Trophoblast cell (in vitro differentiated cells and primary cell): Measurements from ENCODE around the gene AHI1.

Experiments used
- DNase-seq, 2 donors: peaks; one replicate each; pipeline ENCODE4 v3.0.0-alpha.2; 2016
- H2AFZ ChIP-seq: 2 replicates; pipeline ENCODE4 v1.6.1; 2013; ENCODE audit warnings: low read length, moderate library complexity, mild to moderate bottlenecking; ENCODE audit not compliant: insufficient read depth, poor library complexity
- H2AK5ac ChIP-seq: 2 replicates; pipeline ENCODE4 v1.6.1; 2013; ENCODE audit warnings: mild to moderate bottlenecking, low read length
- H2BK120ac ChIP-seq: 2 replicates; pipeline ENCODE4 v1.6.1; 2013; ENCODE audit warnings: low read length, mild to moderate bottlenecking, moderate library complexity; ENCODE audit not compliant: insufficient read depth, poor library complexity
- H2BK12ac ChIP-seq: 2 replicates; pipeline ENCODE4 v1.6.1; 2013; ENCODE audit warnings: mild to moderate bottlenecking, low read length, moderate library complexity
- H2BK5ac ChIP-seq: 2 replicates; pipeline ENCODE4 v1.6.1; 2013; ENCODE audit warnings: low read length, low read depth, moderate library complexity, mild to moderate bottlenecking; ENCODE audit not compliant: poor library complexity
- H3K14ac ChIP-seq: 2 replicates; pipeline ENCODE4 v1.6.1; 2013; ENCODE audit warnings: mild to moderate bottlenecking, low read length
- H3K18ac ChIP-seq: 2 replicates; pipeline ENCODE4 v1.6.1; 2013; ENCODE audit warnings: mild to moderate bottlenecking, low read length
- H3K23ac ChIP-seq: 2 replicates; pipeline ENCODE4 v1.6.1; 2013; ENCODE audit warnings: low read length
- H3K27ac ChIP-seq: 2 replicates; pipeline ENCODE4 v1.5.1; 2013; ENCODE audit warnings: low read depth, mild to moderate bottlenecking, inconsistent platforms, low read length, moderate library complexity
- H3K27me3 ChIP-seq: 2 replicates; pipeline ENCODE4 v1.6.1; 2013; ENCODE audit warnings: inconsistent platforms, mild to moderate bottlenecking, low read length, moderate library complexity; ENCODE audit not compliant: insufficient read depth
- H3K36me3 ChIP-seq, 2 experiments: 1 replicate in 1 of 2; 2 replicates in 1 of 2; pipeline ENCODE4 v1.6.1; 2013; ENCODE audit warnings: low read length in 2 of 2, mild to moderate bottlenecking in 2 of 2, moderate library complexity in 1 of 2; ENCODE audit not compliant: insufficient read depth in 2 of 2, control insufficient read depth in 1 of 2
- H3K4ac ChIP-seq: 2 replicates; pipeline ENCODE4 v1.6.1; 2013; ENCODE audit warnings: low read depth, mild to moderate bottlenecking, low read length, moderate library complexity
- H3K4me1 ChIP-seq, 2 experiments: 1 replicate in 1 of 2; 2 replicates in 1 of 2; pipeline ENCODE4 v1.6.1; 2013; ENCODE audit warnings: low read length in 2 of 2, mild to moderate bottlenecking in 2 of 2, moderate library complexity in 1 of 2; ENCODE audit not compliant: insufficient read depth in 2 of 2, control insufficient read depth in 1 of 2
- H3K4me2 ChIP-seq: 2 replicates; pipeline ENCODE4 v1.6.1; 2013; ENCODE audit warnings: inconsistent platforms, mild to moderate bottlenecking, low read length, moderate library complexity
- H3K4me3 ChIP-seq: 2 replicates; pipeline ENCODE4 v1.5.1; 2013; ENCODE audit warnings: mild to moderate bottlenecking, low read depth, low read length, inconsistent platforms
- H3K79me1 ChIP-seq: one replicate; pipeline ENCODE4 v1.6.1; 2013; ENCODE audit warnings: low read length
- H3K79me2 ChIP-seq: 2 replicates; pipeline ENCODE4 v1.6.1; 2013; ENCODE audit warnings: low read length, mild to moderate bottlenecking; ENCODE audit not compliant: control insufficient read depth, insufficient read depth, poor library complexity
- H3K9ac ChIP-seq: 2 replicates; pipeline ENCODE4 v1.6.1; 2013; ENCODE audit warnings: mild to moderate bottlenecking, low read length
- H3K9me3 ChIP-seq: 2 replicates; pipeline ENCODE4 v1.6.1; 2013; ENCODE audit warnings: low read depth, mild to moderate bottlenecking, control low read depth, inconsistent platforms, low read length; ENCODE audit not compliant: insufficient read depth
- H4K12ac ChIP-seq: 2 replicates; pipeline ENCODE4 v1.6.1; 2013; ENCODE audit warnings: low read depth, mild to moderate bottlenecking, low read length, moderate library complexity
- H4K8ac ChIP-seq: 2 replicates; pipeline ENCODE4 v1.6.1; 2013; ENCODE audit warnings: low read depth, mild to moderate bottlenecking, low read length, moderate library complexity
- H4K91ac ChIP-seq: one replicate; pipeline ENCODE4 v1.6.1; 2013; ENCODE audit warnings: low read depth, mild to moderate bottlenecking, low read length, moderate library complexity
- WGBS: extraction: QIAGEN DNeasy Blood & Tissue Kit; methylation state at CpG from one replicate; pipeline ENCODE4 v1.1.7; 2013; ENCODE audit warnings: missing lambda C conversion rate; ENCODE audit not compliant: insufficient read length, insufficient coverage; ENCODE audit errors: extremely low coverage; 5-methylcytosine and 5-hydroxymethylcytosine counted together

The AHI1 gene

DNA sequence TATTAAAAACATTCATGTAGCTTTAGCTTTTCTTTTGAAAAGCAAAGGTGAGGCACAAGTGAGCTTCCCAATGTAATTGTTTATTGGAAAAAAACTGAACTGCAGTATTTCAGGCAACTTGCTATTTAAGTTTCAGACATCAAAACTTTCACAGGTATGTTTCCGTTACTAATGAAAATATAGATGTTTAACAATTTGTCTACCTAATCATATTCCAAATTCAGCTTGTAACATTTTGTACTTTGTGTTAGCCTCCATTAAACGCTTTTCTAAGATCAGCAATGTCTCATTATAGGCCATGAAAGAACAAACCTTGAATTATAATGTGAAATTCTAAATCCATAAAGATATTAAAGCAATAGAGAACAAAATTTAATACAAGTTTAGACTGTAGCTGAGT is 69.5 kb downstream of the AHI1 start:
- Histone ChIP-seq H3K36me3 (no peaks in the 10 kb centered on the region), H3K79me1 (no peaks in the 10 kb centered on the region), H4K8ac (no peak overlapping the region), H3K27me3 (no peaks in the 10 kb centered on the region), H3K9me3 (no peaks in the 10 kb centered on the region), H3K23ac (no peak overlapping the region), H3K18ac (no peak overlapping the region), H3K27ac (no peak overlapping the region), H4K12ac (no peak overlapping the region), H2BK12ac (no peak overlapping the region), H3K4me2 (no peak overlapping the region), H2AFZ (no peak overlapping the region), H3K14ac (no peak overlapping the region), H3K9ac (no peak overlapping the region), H2BK5ac (no peak overlapping the region), H3K4me3 (no peak overlapping the region), H2BK120ac (no peak overlapping the region), H4K91ac (no peak overlapping the region), H3K4me1 (no peaks in the 10 kb centered on the region), H3K79me2 (no peaks in the 10 kb centered on the region), H2AK5ac (no peak overlapping the region), H3K4ac (no peak overlapping the region)
- no CpG with 5 or more reads among the region's 2 CpGs for WGBS
- DNase-seq = no peak

DNA sequence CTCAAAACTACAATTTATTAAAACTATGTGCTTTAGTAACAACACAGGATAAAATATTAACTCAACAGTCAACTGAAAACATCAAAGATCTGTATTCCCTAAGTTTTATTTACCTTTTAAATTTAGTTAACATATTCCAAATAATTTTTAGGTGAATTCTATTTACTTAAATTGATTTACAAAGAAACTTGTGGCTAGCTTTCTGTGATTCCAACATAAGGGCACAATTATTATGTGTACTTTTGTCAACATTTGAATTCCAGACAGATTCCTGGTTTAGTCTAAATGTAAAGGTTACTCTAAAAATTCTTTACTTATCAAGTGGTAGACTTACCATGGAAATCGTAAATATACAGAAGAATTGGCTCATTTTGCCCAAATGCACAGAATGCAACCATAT is 70.7 kb downstream of the AHI1 start:
- H3K4me1 ChIP-seq = no peaks in the 10 kb centered on the region
- no peak overlapping the region for H4K91ac ChIP-seq
- no peak overlapping the region for H3K4ac ChIP-seq
- no peak overlapping the region for H3K4me2 ChIP-seq
- H2BK12ac ChIP-seq = no peak overlapping the region
- no peak overlapping the region for H3K4me3 ChIP-seq
- no peak overlapping the region for H4K8ac ChIP-seq
- H3K18ac ChIP-seq = no peak overlapping the region
- no peak overlapping the region for H3K9ac ChIP-seq
- no peak overlapping the region for H2BK5ac ChIP-seq
- no peak overlapping the region for H2BK120ac ChIP-seq
- no peak overlapping the region for H3K27ac ChIP-seq
- H3K9me3 ChIP-seq = no peaks in the 10 kb centered on the region
- no peak overlapping the region for H3K14ac ChIP-seq
- DNase-seq = no peak
- H3K79me2 ChIP-seq = no peaks in the 10 kb centered on the region
- no peak overlapping the region for H4K12ac ChIP-seq
- H3K27me3 ChIP-seq = no peaks in the 10 kb centered on the region
- no peak overlapping the region for H2AFZ ChIP-seq
- no peak overlapping the region for H2AK5ac ChIP-seq
- no peak overlapping the region for H3K23ac ChIP-seq
- H3K36me3 ChIP-seq = no peaks in the 10 kb centered on the region
- H3K79me1 ChIP-seq = no peaks in the 10 kb centered on the region
- WGBS = no CpG with 5 or more reads among the region's 1 CpG

DNA sequence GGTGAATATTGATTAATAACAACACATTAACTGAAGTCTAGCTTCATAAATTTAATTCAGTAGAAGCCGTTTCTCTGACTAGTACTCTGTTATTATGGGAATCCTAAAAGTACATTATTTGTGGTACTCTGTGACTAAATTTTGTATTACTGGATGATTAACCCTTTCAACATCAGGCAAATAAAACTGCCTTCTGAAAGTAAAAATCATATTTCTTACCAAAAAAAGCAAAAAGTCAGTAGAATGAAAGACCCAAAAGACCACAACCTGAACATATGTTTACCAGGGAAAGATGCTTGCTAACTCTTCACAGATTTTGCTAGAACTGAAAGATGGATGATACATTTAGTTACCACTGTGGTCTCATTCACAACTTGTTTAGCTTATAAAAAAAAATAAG is 73.2 kb downstream of the AHI1 start:
- no peak overlapping the region for H2BK12ac ChIP-seq
- no peaks in the 10 kb centered on the region for H3K27me3 ChIP-seq
- no peak overlapping the region for H2BK5ac ChIP-seq
- H4K91ac ChIP-seq = no peak overlapping the region
- no peak overlapping the region for H3K27ac ChIP-seq
- H3K14ac ChIP-seq = no peak overlapping the region
- H3K9me3 ChIP-seq = no peaks in the 10 kb centered on the region
- no peaks in the 10 kb centered on the region for H3K36me3 ChIP-seq
- H4K12ac ChIP-seq = no peak overlapping the region
- no CpG with 5 or more reads among the region's 1 CpG for WGBS
- DNase-seq = no peak
- H3K4ac ChIP-seq = no peak overlapping the region
- H3K4me2 ChIP-seq = no peak overlapping the region
- H3K18ac ChIP-seq = no peak overlapping the region
- H4K8ac ChIP-seq = no peak overlapping the region
- no peaks in the 10 kb centered on the region for H3K79me1 ChIP-seq
- H2AK5ac ChIP-seq = no peak overlapping the region
- no peaks in the 10 kb centered on the region for H3K79me2 ChIP-seq
- H3K4me1 ChIP-seq = no peaks in the 10 kb centered on the region
- H2BK120ac ChIP-seq = no peak overlapping the region
- H3K4me3 ChIP-seq = no peak overlapping the region
- H3K23ac ChIP-seq = no peak overlapping the region
- no peak overlapping the region for H3K9ac ChIP-seq
- H2AFZ ChIP-seq = no peak overlapping the region

DNA sequence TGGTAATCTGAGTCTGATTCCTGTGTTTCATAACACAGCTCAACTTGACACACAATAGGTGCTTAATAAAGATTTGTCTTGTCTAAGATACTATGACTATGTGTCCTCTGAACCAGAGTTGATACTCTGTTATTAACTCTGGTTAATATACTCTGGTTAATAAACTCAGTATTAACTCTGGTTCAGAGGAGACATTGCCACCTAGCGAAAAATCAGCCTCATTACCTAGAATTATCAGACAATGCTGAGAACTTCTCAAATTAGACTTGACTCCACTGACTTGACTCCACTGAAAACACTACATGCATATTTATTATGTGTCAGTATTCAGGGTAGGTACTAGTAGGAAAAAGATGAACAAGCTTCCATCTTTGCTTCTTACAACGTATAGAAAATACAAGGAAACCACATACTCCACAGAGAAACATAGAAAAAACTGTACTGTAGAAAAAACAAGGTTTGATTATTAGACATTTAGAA is 73.9 kb downstream of the AHI1 start:
- H3K23ac ChIP-seq = no peak overlapping the region
- H3K4ac ChIP-seq = no peak overlapping the region
- no peak overlapping the region for H4K8ac ChIP-seq
- no peak overlapping the region for H2BK12ac ChIP-seq
- H3K36me3 ChIP-seq = no peaks in the 10 kb centered on the region
- H3K27me3 ChIP-seq = no peaks in the 10 kb centered on the region
- H3K79me2 ChIP-seq = no peaks in the 10 kb centered on the region
- no peak overlapping the region for H3K14ac ChIP-seq
- H2AK5ac ChIP-seq = no peak overlapping the region
- H3K27ac ChIP-seq = no peak overlapping the region
- no peaks in the 10 kb centered on the region for H3K4me1 ChIP-seq
- peak in 1 of 2 donors; percentile 71 for DNase-seq
- H3K4me2 ChIP-seq = no peak overlapping the region
- no peak overlapping the region for H2AFZ ChIP-seq
- no peak overlapping the region for H2BK5ac ChIP-seq
- no peak overlapping the region for H3K9ac ChIP-seq
- H3K4me3 ChIP-seq = no peak overlapping the region
- no peaks in the 10 kb centered on the region for H3K79me1 ChIP-seq
- H4K91ac ChIP-seq = no peak overlapping the region
- no peak overlapping the region for H2BK120ac ChIP-seq
- no peaks in the 10 kb centered on the region for H3K9me3 ChIP-seq
- no peak overlapping the region for H3K18ac ChIP-seq
- H4K12ac ChIP-seq = no peak overlapping the region
- WGBS = no CpG with 5 or more reads among the region's 2 CpGs
